NCI-H1694 treated with DMSO at 0.1 percent for 48 hours (cell line): Measurements from ENCODE around the gene STK11IP.

Experiments used
- DNase-seq: peaks from one replicate; lab custom pipeline; 2025; lab: John Stamatoyannopoulos, UW

Gene STK11IP

GRCh38 chr2:219563271-219563928 lies 34.3 kb upstream of the STK11IP start:
- DNase-seq, result no peak

- DNase-seq, result no peak
Observed at GRCh38 chr2:219565130-219566080, 32.3 kb upstream of the STK11IP start.

GRCh38 chr2:219566640-219567039 lies 31.0 kb upstream of the STK11IP start:
- DNase-seq, result no peak

GRCh38 chr2:219567131-219567530 lies 30.5 kb upstream of the STK11IP start:
- no peak for DNase-seq

GRCh38 chr2:219567791-219568361 lies 29.8 kb upstream of the STK11IP start:
- no peak for DNase-seq

- no peak for DNase-seq
Observed at GRCh38 chr2:219569041-219569440, 28.6 kb upstream of the STK11IP start.

- DNase-seq, result no peak
Observed at GRCh38 chr2:219569635-219570034, 28.0 kb upstream of the STK11IP start.

- no peak for DNase-seq
Observed at GRCh38 chr2:219570194-219570923, 27.3 kb upstream of the STK11IP start.

- DNase-seq, result no peak
Observed at GRCh38 chr2:219570924-219571310, 26.7 kb upstream of the STK11IP start.

- peak; percentile 55 for DNase-seq
Observed at GRCh38 chr2:219571311-219572236, 26.1 kb upstream of the STK11IP start, which contains the start of gene OBSL1. OBSL1 (minus strand) TSS chr2:219571539; CDS start chr2:219571232, 307 bp downstream.

- DNase-seq, result no peak
Observed at GRCh38 chr2:219572237-219573001, 25.2 kb upstream of the STK11IP start, which contains the start of gene INHA. INHA (plus strand) TSS chr2:219572310; CDS start chr2:219572375, 65 bp downstream.

- peak; percentile 100 for DNase-seq
Observed at GRCh38 chr2:219573166-219573565, 24.5 kb upstream of the STK11IP start.

GRCh38 chr2:219574484-219575311 lies 23.0 kb upstream of the STK11IP start:
- DNase-seq, result no peak

GRCh38 chr2:219575566-219576504 lies 21.8 kb upstream of the STK11IP start:
- no peak for DNase-seq

GRCh38 chr2:219576505-219577388 lies 20.9 kb upstream of the STK11IP start:
- DNase-seq, result peak; percentile 36

- DNase-seq, result no peak
Observed at GRCh38 chr2:219578811-219579613, 18.6 kb upstream of the STK11IP start.
